Skeletal muscle satellite cell (primary cell): ENCODE measurements around the gene MEIOSIN.
"Not testable (repeated sequence)": the region's sequence is repeated elsewhere in the genome, so short reads cannot be mapped to it uniquely, and the experiment has no call there.

Experiments
- H3K27me3 ChIP-seq: 2 replicates; pipeline ENCODE4 v1.7.0; 2013; ENCODE audit warnings: low read length; ENCODE audit not compliant: control insufficient read depth, insufficient read depth
- H3K36me3 ChIP-seq: 2 replicates; pipeline ENCODE4 v1.7.0; 2013; ENCODE audit warnings: mild to moderate bottlenecking, control low read depth, low read length; ENCODE audit not compliant: insufficient read depth
- H3K4me1 ChIP-seq: 2 replicates; pipeline ENCODE4 v1.7.0; 2013; ENCODE audit warnings: low read length; ENCODE audit not compliant: control insufficient read depth, insufficient read depth
- H3K4me2 ChIP-seq: 2 replicates; pipeline ENCODE4 v1.7.0; 2013; ENCODE audit warnings: mild to moderate bottlenecking, low read length
- H3K4me3 ChIP-seq: 2 replicates; pipeline ENCODE4 v1.7.0; 2013; ENCODE audit warnings: low read length
- H3K9ac ChIP-seq: 2 replicates; pipeline ENCODE4 v1.7.0; 2013; ENCODE audit warnings: mild to moderate bottlenecking, low read depth, low read length, moderate library complexity
- H3K9me3 ChIP-seq: replicated peaks from 2 replicates; pipeline ENCODE4 v1.7.0; 2013; ENCODE audit warnings: mild to moderate bottlenecking, control low read depth, low read length

The MEIOSIN gene

DNA sequence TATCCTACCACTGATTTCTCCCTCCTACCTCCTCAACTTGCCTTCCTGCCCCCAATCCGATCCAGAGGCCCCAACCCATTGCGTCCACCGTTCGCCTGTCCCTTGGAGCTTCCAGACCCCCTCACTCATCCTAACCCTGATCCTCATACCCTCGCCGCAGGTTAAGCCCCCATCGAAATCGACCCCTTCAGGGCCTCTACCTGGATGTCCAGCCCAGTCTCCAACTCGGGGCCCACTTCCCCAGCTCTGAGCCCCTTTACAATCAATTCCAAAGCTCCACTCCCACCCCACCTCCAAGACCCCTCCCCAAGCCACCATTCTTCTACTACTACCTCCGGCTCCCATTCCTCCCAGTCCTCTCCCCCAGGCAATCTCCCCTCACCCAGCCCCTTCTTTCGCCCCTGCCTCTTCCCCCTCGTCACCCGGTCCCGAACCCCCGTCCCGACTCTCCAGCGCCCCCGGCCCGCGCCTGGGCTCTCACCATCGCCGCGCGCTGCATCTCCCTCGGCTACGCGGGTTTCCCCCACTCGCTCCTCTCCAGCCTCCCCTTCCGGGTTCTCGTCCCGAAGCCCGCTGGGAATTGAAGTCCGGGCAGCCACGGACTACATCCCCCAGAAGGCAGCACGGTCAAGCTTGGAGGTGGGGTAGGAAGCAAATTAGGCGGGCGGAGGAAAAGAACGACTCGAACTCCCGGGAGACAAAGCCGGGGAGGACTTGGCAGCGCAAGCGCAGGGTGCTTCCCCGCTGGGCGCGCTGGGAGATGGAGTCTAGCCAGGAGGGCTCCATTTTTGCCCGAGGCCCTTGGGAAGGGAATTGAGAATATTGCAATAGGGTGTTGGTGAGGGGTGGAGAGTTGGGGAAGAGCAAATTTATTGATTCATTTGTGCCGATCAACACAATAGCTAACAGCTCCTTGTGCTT lies 2.6 kb upstream of the MEIOSIN start, which contains the start of gene FBXO46:
Gene FBXO46 (minus strand): TSS at position 529 of the 921 bp plus-strand sequence. CDS start 17,401 bp downstream, outside the sequence.
- Histone ChIP-seq H3K4me2 (peak within 1 kb of the TSS; percentile 96), H3K27me3 (no peaks in the 10 kb centered on the region), H3K4me3 (peak within 1 kb of the TSS; percentile 86), H3K4me1 (peaks cover 11% of the 10 kb centered on the region), H3K9ac (peak within 1 kb of the TSS; percentile 87), H3K9me3 (no peaks in the 10 kb centered on the region), H3K36me3 (no peaks in the 10 kb centered on the region)

DNA sequence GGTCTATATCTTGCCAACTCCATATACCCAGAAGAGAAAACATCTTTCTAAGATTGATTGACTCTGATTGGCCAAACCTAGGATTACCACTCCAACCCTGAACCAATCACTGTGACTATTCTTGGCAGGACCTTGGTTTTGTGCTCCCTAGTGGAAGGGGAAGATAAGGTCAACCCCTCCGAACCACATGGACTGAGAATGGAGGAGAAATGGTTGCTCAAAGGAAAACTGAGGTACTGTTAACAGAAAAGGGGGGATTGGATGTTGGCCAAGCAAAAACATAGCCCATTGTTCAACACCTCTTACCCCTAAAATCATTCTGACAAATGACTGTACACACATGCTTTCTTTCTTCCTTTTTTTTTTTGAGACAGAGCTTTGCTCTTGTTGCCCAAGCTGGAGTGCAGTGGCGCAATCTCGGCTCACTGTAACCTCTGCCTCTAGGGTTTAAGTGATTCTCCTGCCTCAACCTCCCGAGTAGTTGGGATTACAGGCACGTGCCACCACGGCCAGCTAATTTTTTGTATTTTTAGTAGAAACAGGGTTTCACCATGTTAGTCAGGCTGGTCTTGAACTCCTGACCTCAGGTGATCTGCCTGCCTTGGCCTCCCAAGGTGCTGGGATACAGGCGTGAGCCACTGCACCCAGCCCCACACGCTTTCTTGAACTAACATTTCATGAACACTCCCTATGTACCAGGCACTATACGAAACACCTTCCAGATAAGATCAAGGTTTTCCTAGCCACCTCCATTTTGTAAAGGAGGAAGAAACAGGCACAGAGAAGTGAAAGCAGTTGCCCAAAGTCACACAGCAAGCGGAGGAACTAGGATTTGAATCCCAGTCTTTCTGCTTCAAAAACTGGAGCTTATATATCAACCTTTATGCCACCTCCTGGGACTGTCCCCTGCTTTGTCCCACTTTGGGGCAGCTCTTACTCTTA lies 6.5 kb downstream of the MEIOSIN start:
- Histone ChIP-seq H3K4me3 (no peak overlapping the region), H3K27me3 (peaks cover 7% of the 10 kb centered on the region)

DNA sequence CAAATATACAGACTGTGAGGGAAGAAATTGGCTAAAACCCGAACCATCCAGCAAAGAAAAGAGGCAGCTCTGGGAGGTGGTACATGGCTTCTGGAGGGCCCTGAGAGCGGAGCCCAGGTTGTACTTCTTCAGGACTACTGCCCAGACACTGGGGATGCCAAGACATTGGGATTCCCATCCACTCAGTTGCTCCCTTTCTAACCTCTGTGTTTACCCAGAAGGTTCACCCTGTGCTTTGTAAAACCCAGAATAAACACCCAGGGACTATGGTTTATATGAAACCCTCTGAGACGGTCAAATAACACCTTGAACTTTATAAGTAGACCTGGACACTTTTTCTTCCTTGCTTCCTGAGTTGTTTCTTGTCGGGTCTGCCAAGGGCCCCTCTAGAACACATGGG lies 9.7 kb downstream of the MEIOSIN start:
- H3K4me1 ChIP-seq, result no peaks in the 10 kb centered on the region
- peaks cover 13% of the 10 kb centered on the region for H3K27me3 ChIP-seq
- H3K9ac ChIP-seq, result no peak overlapping the region
- no peak overlapping the region for H3K4me2 ChIP-seq
- H3K9me3 ChIP-seq, result no peaks in the 10 kb centered on the region
- no peaks in the 10 kb centered on the region for H3K36me3 ChIP-seq
- no peak overlapping the region for H3K4me3 ChIP-seq

More for the DNA sequence above, 6.5 kb downstream of the MEIOSIN start:
- H3K36me3 ChIP-seq, result no peaks in the 10 kb centered on the region
- no peak overlapping the region for H3K4me2 ChIP-seq
- H3K9me3 ChIP-seq, result no peaks in the 10 kb centered on the region
- H3K9ac ChIP-seq, result no peak overlapping the region
- no peaks in the 10 kb centered on the region for H3K4me1 ChIP-seq

DNA sequence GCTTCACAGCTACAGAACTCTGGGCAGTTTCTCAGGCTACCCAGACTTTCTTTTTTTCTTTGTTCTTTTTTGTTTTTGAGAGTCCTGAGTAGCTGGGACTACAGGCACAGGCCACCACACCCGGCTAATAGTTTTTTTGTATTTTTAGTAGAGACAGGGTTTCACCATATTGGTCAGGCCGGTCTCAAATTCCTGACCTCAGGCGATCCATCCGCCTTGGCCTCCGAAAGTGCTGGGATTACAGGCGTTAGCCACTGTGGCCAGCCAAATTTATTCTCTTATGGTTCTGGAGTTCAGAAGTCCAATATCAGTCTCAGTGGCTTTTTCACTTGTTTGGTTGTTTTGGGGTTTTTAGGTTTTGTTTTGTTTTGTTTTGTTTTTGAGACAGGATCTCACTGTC lies 12.4 kb downstream of the MEIOSIN start:
- Histone ChIP-seq H3K4me1 (no peaks in the 10 kb centered on the region), H3K27me3 (peaks cover 13% of the 10 kb centered on the region), H3K4me3 (no peak overlapping the region), H3K36me3 (no peaks in the 10 kb centered on the region), H3K9me3 (no peaks in the 10 kb centered on the region), H3K9ac (no peak overlapping the region), H3K4me2 (no peak overlapping the region)

DNA sequence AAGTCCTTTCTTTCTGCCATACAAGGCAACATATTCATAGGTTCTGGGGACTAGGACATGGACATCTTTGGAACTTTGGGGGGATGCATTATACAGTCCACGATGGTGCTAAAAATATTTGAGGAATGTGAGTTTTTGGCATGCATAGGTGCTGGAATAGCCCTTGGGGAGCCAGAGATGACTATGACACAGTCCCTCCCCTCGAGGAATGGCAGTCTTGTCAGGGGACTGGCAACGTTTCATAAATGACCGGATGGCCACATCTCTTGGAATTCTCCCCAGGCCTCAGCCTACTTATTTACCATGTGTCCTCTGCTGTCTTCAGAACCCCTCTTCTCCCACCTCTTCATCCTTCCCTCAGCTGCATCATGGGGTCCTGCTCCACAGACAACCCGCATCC lies 13.6 kb downstream of the MEIOSIN start:
- Histone ChIP-seq H3K9ac (no peak overlapping the region), H3K4me3 (no peak overlapping the region), H3K36me3 (no peaks in the 10 kb centered on the region), H3K27me3 (peaks cover 13% of the 10 kb centered on the region), H3K9me3 (no peaks in the 10 kb centered on the region), H3K4me1 (no peaks in the 10 kb centered on the region), H3K4me2 (no peak overlapping the region)

DNA sequence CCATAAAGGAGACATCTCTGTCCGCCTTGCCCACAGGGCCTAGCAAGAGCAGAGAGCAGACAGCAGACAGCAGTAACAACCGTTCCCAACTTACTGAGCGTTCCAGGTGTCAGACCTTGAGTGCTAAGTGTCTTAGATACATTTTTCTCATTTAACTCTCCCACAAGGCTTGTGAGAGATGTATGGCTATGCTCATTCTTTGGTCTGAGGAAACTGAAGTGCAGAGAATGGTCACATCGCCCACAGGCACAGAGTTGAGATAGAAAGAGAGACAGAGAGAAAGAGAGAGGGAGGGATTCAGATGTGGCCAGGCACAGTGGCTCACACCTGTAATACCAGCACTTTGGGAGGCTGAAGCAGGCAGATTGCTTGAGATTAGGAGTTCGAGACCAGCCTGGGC lies 14.3 kb downstream of the MEIOSIN start:
- no peaks in the 10 kb centered on the region for H3K9me3 ChIP-seq
- no peaks in the 10 kb centered on the region for H3K4me1 ChIP-seq
- H3K36me3 ChIP-seq, result no peaks in the 10 kb centered on the region
- H3K27me3 ChIP-seq, result peaks cover 13% of the 10 kb centered on the region
- H3K4me2 ChIP-seq, result no peak overlapping the region
- no peak overlapping the region for H3K9ac ChIP-seq
- H3K4me3 ChIP-seq, result no peak overlapping the region

DNA sequence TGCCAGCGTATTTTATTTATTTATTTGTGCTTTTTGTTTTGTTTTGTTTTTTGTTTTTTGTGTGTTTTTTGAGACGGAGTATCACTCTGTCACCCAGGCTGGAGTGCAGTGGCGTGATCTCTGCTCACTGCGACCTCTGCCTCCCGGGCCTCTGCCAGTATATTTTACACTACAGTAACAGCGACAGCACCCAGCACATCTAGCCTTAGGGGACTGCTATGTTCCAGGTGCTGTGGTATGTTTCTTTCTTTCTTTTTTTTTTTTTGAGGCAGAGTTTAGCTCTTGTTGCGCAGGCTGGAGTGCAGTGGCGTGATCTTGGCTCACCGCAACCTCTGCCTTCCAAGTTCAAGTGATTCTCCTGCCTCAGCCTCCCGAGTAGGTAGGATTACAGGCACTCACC lies 18.2 kb downstream of the MEIOSIN start:
- not testable (repeated sequence) for H3K4me2 ChIP-seq, H3K9ac ChIP-seq, H3K4me1 ChIP-seq, H3K9me3 ChIP-seq, H3K36me3 ChIP-seq, H3K4me3 ChIP-seq, H3K27me3 ChIP-seq

DNA sequence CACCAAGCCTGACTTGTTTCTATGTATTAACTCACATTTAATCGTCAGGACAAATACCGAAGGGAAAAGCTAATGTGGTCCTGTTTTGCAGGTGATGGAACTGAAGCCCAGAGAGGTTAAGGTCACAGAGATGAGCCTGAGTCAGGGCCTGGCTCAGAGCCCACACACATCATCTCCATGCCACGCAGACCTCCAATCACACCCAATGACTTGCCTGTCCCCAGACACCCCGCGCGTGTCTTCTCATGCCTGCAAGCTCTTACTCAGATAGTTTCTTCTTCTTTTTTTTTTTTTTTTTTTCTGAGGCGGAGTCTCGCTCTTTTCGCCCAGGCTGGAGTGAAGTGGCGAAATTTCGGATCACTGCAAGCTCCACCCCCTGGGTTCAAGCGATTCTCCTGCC lies 19.4 kb downstream of the MEIOSIN start:
- no peaks in the 10 kb centered on the region for H3K4me1 ChIP-seq
- H3K4me2 ChIP-seq, result no peak overlapping the region
- H3K27me3 ChIP-seq, result no peaks in the 10 kb centered on the region
- H3K9me3 ChIP-seq, result no peaks in the 10 kb centered on the region
- no peaks in the 10 kb centered on the region for H3K36me3 ChIP-seq
- H3K4me3 ChIP-seq, result no peak overlapping the region
- H3K9ac ChIP-seq, result no peak overlapping the region

DNA sequence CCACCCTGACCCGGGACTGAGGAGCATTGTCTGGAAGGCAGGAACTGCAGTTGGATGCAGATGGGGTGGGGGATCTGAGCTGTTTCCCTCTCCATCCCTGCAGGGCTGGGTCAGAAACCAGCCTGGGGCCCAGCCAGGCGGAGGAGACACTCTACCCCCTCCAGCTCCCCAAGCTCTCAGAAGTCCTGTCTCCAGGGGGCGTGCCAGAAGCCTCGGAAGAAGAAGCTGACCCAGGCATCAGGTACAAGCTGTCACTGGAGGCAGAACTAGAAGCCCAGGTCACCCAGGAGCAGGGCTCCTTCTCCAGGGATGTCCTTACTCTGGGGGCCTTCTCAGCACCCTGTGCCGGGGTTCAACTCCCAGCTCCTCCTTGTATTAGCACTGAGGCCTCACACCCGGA lies 20.3 kb downstream of the MEIOSIN start:
- H3K9me3 ChIP-seq, result no peaks in the 10 kb centered on the region
- no peak overlapping the region for H3K4me3 ChIP-seq
- no peaks in the 10 kb centered on the region for H3K4me1 ChIP-seq
- H3K4me2 ChIP-seq, result no peak overlapping the region
- no peaks in the 10 kb centered on the region for H3K36me3 ChIP-seq
- no peak overlapping the region for H3K9ac ChIP-seq
- no peaks in the 10 kb centered on the region for H3K27me3 ChIP-seq

DNA sequence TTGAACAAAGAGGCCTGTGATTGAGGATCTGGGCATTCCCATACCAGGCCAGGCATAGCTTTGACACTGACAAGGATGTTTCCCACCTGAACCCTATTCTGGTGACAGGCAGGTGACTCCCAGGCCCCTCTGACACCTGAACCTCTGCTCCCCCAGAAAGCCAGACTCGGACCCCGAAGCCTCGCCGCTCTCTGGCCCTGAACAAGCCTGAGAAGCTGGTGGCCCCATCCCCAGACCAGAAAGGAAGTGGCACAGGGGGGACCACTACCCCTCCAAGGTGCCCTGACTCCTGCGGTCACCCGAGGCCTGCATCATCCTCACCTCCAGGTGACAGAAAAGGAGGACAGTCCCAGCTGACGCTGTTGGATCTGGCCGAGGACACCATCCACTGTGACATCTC lies 21.1 kb downstream of the MEIOSIN start:
- no peaks in the 10 kb centered on the region for H3K9me3 ChIP-seq
- no peaks in the 10 kb centered on the region for H3K4me1 ChIP-seq
- H3K36me3 ChIP-seq, result no peaks in the 10 kb centered on the region
- H3K27me3 ChIP-seq, result no peaks in the 10 kb centered on the region
- no peak overlapping the region for H3K4me3 ChIP-seq
- no peak overlapping the region for H3K9ac ChIP-seq
- H3K4me2 ChIP-seq, result no peak overlapping the region

DNA sequence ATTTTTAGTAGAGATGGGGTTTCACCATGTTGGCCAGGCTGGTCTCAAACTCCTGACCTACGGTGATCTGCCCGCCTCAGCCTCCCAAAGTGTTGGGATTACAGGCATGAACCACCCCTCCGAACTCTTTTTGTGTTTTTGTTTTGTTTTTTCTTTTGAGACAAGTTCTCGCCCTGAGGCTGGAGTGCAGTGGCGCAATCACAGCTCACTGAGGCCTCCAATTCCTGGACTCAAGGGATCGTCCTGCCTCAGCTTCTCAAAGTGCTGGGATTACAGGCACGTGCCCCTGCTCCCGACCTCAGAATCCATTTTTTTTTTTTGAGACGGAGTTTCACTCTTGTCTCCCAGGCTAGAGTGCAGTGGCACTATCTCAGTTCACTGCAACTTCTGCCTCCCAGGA lies 24.5 kb downstream of the MEIOSIN start:
- Histone ChIP-seq H3K27me3 (no peaks in the 10 kb centered on the region), H3K4me2 (no peak overlapping the region)

More for the DNA sequence above, 24.5 kb downstream of the MEIOSIN start:
- Histone ChIP-seq H3K4me3 (no peak overlapping the region), H3K9me3 (no peaks in the 10 kb centered on the region), H3K9ac (no peak overlapping the region), H3K4me1 (no peaks in the 10 kb centered on the region), H3K36me3 (no peaks in the 10 kb centered on the region)
